Activated naive CD4-positive, alpha-beta T cell treated with anti-CD3 and anti-CD28 coated beads, Interleukin-2, amount 10 ng/mL, durations not matched to agents 7 days and 5 days (primary cell): ENCODE results near the gene PADI3.

Source experiments
- CTCF ChIA-PET: fragments of 350-600 bp; sonication (Branson Sonifier 250); formaldehyde crosslinking; loops from one replicate; lab custom pipeline; 2021; ENCODE audit warnings: antibody characterized with exemption; lab: Charles Lee
- DNase-seq: peaks from one replicate; pipeline ENCODE4 v3.0.0-alpha.2; 2020
- H3K27ac Mint-ChIP-seq: one replicate; pipeline ENCODE4 v1.8.0; 2021; ENCODE audit warnings: mild to moderate bottlenecking, moderate library complexity, mixed read lengths
- H3K27me3 Mint-ChIP-seq: one replicate; pipeline ENCODE4 v1.8.0; 2021; ENCODE audit warnings: mild to moderate bottlenecking, mixed read lengths
- H3K36me3 Mint-ChIP-seq: one replicate; pipeline ENCODE4 v1.8.0; 2021; ENCODE audit warnings: mixed read lengths
- H3K4me1 Mint-ChIP-seq: one replicate; pipeline ENCODE4 v1.8.0; 2021; ENCODE audit warnings: mixed read lengths
- H3K4me3 Mint-ChIP-seq: one replicate; pipeline ENCODE4 v1.8.0; 2021; ENCODE audit warnings: mild to moderate bottlenecking, moderate library complexity, mixed read lengths
- H3K9me3 Mint-ChIP-seq: one replicate; pipeline ENCODE4 v1.8.0; 2021; ENCODE audit warnings: mixed read lengths

PADI3 gene

DNA sequence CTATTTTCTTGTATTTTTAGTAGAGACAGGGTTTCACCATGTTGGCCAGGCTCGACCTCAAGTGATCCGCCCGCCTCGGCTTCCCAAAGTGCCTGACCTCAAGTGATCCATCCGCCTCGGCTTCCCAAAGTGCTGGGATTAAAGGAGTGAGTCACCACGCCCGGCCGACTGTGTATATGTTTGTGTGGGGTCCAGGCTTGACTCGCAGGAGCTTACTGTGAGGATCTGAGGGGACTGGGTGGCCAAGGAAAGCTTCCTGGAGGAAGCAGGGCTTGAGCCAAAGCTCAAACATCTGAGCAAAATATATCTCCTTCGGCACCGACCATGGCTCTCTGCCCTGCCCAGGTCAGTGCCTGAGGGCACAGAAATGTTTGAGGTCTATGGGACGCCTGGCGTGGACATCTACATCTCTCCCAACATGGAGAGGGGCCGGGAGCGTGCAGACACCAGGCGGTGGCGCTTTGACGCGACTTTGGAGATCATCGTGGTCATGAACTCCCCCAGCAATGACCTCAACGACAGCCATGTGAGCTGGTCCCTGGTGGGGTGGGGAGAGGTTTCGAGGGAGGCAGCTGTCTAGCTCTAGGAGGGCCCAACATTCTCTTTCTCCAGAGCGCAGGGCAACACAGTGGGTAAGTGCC, 10.5 kb downstream of the PADI3 start:
- Mint-ChIP-seq H3K27ac (no peak overlapping the region), H3K36me3 (no peaks in the 10 kb centered on the region), H3K9me3 (no peaks in the 10 kb centered on the region), H3K27me3 (peaks cover 6% of the 10 kb centered on the region), H3K4me3 (no peak overlapping the region), H3K4me1 (no peaks in the 10 kb centered on the region)
- DNase-seq = no peak
- CTCF ChIA-PET = no interaction called here

DNA sequence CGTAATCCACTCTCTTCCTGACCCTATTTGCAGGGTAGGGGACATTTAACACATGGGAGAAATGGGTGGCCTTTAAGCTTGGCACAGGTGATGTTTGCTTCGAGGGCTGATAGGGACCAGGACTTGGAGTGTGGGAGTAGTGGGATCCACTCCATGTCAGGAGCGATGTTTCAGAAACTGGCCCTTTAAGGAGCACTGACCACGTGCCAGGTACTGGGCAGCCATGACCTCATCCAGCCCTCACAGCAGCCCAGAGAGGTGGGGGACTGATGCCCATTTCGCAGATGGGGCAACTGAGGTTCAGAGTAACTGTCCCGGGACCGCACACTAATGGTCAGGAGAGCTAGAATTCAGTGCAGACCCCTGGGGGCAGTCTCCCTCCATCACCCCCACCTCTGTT, 11.4 kb downstream of the PADI3 start:
- no peaks in the 10 kb centered on the region for H3K4me1 Mint-ChIP-seq
- H3K36me3 Mint-ChIP-seq = no peaks in the 10 kb centered on the region
- no peaks in the 10 kb centered on the region for H3K9me3 Mint-ChIP-seq
- H3K27me3 Mint-ChIP-seq = peaks cover 6% of the 10 kb centered on the region
- H3K27ac Mint-ChIP-seq = no peak overlapping the region
- DNase-seq = no peak
- CTCF ChIA-PET = no interaction called here
- H3K4me3 Mint-ChIP-seq = no peak overlapping the region

DNA sequence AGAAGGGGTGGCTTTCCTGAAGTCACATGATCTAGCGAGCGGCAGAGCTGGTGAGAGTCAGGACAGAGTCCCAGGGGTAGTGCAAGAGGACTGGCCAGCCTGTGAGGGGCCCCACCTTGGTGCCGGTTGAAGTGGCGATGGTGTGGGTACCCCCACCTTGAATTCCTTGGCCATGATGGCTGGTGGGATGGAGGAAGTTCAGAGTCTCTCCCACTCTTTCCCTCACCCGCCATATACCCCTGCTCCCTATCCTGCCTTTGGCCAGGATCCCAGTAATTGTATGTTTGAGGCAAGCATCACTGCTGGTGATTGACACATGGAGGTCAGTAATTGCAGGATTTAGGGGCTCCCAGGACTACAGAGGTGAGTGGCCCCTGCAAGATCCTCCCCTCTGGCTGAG, 11.8 kb downstream of the PADI3 start:
- no peak overlapping the region for H3K27ac Mint-ChIP-seq
- no peaks in the 10 kb centered on the region for H3K4me1 Mint-ChIP-seq
- H3K36me3 Mint-ChIP-seq = no peaks in the 10 kb centered on the region
- H3K9me3 Mint-ChIP-seq = no peaks in the 10 kb centered on the region
- H3K27me3 Mint-ChIP-seq = peaks cover 6% of the 10 kb centered on the region
- H3K4me3 Mint-ChIP-seq = no peak overlapping the region
- CTCF ChIA-PET = no interaction called here
- no peak for DNase-seq

DNA sequence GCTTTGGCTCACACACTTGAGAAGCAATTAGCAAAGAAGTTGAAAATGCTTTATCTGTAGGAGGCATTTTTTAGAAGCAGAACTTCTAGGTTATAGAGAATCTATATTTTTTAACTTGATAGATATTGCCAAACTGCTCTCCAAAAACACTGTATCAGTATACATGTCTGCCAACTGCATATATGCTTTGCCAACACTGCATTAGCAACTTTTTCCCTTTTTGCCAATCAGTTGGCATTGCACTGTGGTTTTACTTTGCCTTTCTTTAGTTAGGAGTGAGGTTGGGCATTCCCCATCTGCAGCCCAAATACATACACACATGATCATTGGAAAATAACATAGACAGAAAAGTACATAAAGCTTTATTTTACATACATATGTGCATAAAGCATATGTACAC, 15.0 kb downstream of the PADI3 start:
- Mint-ChIP-seq H3K4me1 (no peaks in the 10 kb centered on the region), H3K4me3 (no peak overlapping the region), H3K9me3 (no peaks in the 10 kb centered on the region), H3K27ac (no peak overlapping the region), H3K36me3 (no peaks in the 10 kb centered on the region), H3K27me3 (peaks cover 3% of the 10 kb centered on the region)
- no peak for DNase-seq
- CTCF ChIA-PET = interaction anchor here (2.0 kb wide), 1 partner anchor 28 kb away, joined by 5 read pairs; no protein-coding TSS in a partner anchor

DNA sequence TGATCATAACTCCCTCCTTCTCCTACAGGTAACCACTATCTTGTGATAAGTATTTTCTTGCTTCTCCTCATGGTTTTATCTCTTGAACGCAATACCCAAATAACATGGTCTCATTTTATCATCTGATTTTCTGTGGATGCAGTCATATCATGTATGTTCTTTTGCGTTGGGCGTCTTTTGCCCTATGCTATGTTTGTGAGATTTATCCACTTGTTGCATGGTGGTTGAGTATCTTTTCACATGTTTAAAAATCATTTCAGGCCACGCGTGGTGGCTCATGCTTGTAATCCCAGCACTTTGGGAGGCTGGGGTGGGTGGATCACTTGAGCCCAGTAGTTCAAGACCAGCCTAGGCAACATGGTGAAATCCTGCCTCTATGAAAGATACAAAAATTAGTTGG, 15.6 kb downstream of the PADI3 start:
- Mint-ChIP-seq H3K36me3 (no peaks in the 10 kb centered on the region), H3K9me3 (no peaks in the 10 kb centered on the region), H3K27ac (no peak overlapping the region), H3K27me3 (peaks cover 3% of the 10 kb centered on the region), H3K4me3 (no peak overlapping the region), H3K4me1 (no peaks in the 10 kb centered on the region)
- DNase-seq = no peak
- CTCF ChIA-PET = no interaction called here

DNA sequence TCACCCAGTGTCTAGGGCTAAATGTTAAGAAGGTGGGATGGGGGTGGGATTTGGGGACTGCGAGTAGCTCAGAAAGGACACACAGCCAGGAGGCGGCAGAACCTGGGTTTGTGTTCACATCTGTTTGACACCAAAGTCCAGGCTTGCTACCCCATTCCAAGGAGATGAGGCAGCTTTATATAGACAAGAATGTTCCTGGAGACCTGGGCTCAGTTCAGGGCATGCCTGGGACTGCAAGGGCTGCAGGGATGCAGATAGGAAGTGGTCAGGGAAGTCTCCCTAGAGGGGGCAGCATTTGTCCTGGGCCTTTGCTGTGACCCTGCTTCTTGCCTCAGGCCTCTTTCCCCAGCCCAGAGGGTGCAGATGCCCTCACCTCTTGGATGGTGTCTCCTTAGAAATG, 16.3 kb downstream of the PADI3 start:
- Mint-ChIP-seq H3K36me3 (no peaks in the 10 kb centered on the region), H3K27ac (no peak overlapping the region), H3K9me3 (no peaks in the 10 kb centered on the region), H3K4me3 (no peak overlapping the region), H3K27me3 (peaks cover 3% of the 10 kb centered on the region), H3K4me1 (no peaks in the 10 kb centered on the region)
- no peak for DNase-seq
- CTCF ChIA-PET = no interaction called here

DNA sequence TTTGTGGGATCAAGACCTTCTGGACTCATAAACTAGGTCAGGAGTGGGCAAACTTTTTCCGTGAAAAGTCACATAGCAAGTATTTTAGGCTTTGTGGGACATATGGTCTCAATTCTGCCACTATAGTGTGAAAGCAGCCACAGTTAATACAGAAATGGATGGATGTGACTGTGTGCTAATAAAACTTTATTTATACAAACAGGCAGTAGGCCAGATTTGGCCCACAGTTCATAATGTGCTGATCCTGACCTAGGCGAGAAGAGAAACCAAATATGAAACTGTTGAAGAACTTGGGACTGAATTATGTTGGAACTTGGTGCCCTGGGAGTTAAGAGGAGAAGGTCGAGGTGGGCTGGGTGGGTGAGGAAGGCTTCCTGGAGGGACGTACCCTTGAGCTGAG, 17.1 kb downstream of the PADI3 start:
- H3K27me3 Mint-ChIP-seq = peaks cover 3% of the 10 kb centered on the region
- DNase-seq = no peak
- no peaks in the 10 kb centered on the region for H3K9me3 Mint-ChIP-seq
- H3K4me3 Mint-ChIP-seq = no peak overlapping the region
- CTCF ChIA-PET = no interaction called here
- no peak overlapping the region for H3K27ac Mint-ChIP-seq
- no peaks in the 10 kb centered on the region for H3K4me1 Mint-ChIP-seq
- H3K36me3 Mint-ChIP-seq = no peaks in the 10 kb centered on the region

DNA sequence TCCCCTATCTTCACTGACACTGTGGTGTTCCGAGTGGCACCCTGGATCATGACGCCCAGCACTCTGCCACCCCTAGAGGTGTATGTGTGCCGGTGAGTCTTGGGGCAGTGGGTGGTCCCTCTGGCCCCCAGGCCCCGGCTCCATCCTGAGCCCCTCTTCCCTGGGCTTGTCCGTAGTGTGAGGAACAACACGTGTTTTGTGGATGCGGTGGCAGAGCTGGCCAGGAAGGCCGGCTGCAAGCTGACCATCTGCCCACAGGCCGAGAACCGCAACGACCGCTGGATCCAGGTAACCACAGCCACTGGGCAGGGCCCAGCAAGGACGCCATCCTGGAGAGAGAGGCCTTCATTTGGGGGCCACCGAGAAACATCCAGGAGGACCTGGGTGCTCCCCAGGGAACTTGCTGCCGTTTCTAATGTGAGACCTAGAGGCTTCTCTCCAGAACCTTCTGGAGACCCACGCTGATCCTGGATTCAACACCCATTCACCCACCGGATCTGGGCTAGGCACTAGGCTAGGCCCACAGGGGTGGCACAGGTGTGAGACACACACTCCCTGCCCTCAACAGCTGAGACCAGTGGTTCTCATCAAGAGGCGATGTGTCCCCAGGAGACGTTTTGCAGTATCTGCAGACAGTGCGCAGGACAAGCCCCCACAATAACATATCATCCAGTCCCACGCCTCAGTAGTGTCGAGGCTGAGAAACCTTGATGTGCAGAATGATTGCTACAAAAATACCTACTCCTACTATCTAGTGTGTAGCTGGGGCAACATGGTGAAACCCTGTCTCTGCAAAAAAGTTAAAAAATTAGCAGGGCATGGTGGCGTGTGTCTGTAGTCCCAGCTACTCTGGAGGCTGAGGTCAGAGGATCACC, 22.2 kb downstream of the PADI3 start:
- Mint-ChIP-seq H3K9me3 (no peaks in the 10 kb centered on the region), H3K4me1 (no peaks in the 10 kb centered on the region), H3K36me3 (no peaks in the 10 kb centered on the region), H3K27ac (no peak overlapping the region), H3K27me3 (peaks cover 8% of the 10 kb centered on the region), H3K4me3 (no peak overlapping the region)
- CTCF ChIA-PET = interaction anchor here (1.2 to 1.9 kb wide), 2 partner anchors 10 to 196 kb away, joined by 3 to 4 read pairs; no protein-coding TSS in a partner anchor
- no peak for DNase-seq

DNA sequence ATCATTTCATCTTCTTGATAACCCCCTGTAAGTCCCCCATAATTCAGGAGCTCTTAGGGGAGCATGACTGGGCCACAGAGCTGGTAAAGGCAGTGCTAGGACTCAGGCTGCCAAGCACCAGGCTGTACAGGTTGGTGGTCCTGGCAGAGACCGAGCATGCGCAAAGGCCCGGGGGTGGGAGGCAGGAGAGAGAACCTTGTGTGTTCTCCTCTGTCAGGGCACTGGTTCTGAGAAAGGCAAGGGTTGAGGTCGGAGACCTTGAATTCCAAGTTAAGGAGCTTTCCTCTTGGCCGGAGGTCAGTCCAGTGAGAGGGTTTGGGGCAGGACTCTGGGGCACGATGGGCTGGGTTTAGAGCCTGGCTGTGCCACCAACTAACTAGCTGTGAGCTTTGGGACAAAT, 23.2 kb downstream of the PADI3 start:
- H3K9me3 Mint-ChIP-seq = no peaks in the 10 kb centered on the region
- no peak overlapping the region for H3K27ac Mint-ChIP-seq
- no peaks in the 10 kb centered on the region for H3K36me3 Mint-ChIP-seq
- H3K4me1 Mint-ChIP-seq = no peaks in the 10 kb centered on the region
- CTCF ChIA-PET = interaction anchor here (1.2 to 1.9 kb wide), 2 partner anchors 9 to 197 kb away, joined by 3 to 4 read pairs; no protein-coding TSS in a partner anchor
- no peak overlapping the region for H3K4me3 Mint-ChIP-seq
- no peak for DNase-seq
- peaks cover 14% of the 10 kb centered on the region for H3K27me3 Mint-ChIP-seq

DNA sequence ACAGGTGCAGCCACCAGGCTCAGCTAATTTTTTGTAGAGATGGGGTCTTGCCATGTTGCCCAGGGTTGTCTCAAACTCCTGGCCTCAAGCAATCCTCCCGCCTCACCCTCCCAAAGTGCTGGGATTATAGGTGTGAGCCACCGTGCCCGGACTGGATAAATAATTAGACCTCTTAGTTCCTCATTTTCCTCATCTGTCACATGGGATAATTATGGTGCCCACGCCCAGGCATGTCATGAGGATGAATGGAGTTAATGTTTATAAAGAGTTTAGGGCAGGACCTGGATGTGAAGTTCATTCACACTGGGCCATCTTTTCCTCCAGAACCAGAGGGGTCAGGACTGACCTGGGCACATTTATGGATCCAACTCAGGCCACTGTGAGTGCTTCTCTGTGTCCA, 23.7 kb downstream of the PADI3 start:
- Mint-ChIP-seq H3K9me3 (no peaks in the 10 kb centered on the region), H3K27me3 (peaks cover 17% of the 10 kb centered on the region), H3K4me1 (no peaks in the 10 kb centered on the region), H3K36me3 (no peaks in the 10 kb centered on the region), H3K4me3 (no peak overlapping the region), H3K27ac (no peak overlapping the region)
- CTCF ChIA-PET = interaction anchor here (1.2 to 2.5 kb wide), 3 partner anchors 8 to 197 kb away, joined by 3 to 9 read pairs (median 4); no protein-coding TSS in a partner anchor
- DNase-seq = no peak

DNA sequence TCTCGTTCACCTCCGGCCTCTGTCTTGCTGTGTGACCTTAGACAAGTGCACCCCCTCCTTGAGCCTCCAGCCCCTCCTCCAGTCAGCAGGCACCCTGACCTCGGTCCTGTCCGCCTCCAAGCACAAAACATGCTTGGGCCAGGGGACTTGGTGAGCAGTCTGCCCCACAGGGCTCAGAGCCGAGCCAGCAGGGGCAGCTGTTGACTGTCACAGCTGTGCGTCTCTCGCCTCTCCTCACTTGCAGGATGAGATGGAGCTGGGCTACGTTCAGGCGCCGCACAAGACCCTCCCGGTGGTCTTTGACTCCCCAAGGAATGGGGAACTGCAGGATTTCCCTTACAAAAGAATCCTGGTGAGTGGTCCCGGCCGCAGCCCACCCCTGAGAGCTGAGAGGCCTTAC, 24.2 kb downstream of the PADI3 start:
- Mint-ChIP-seq H3K27me3 (peaks cover 18% of the 10 kb centered on the region), H3K36me3 (no peaks in the 10 kb centered on the region), H3K4me3 (no peak overlapping the region), H3K9me3 (no peaks in the 10 kb centered on the region), H3K27ac (no peak overlapping the region), H3K4me1 (no peaks in the 10 kb centered on the region)
- DNase-seq = no peak
- CTCF ChIA-PET = interaction anchor here (1.0 to 2.5 kb wide), 5 partner anchors 11 to 152 kb away, joined by 3 to 9 read pairs (median 5); no protein-coding TSS in a partner anchor

DNA sequence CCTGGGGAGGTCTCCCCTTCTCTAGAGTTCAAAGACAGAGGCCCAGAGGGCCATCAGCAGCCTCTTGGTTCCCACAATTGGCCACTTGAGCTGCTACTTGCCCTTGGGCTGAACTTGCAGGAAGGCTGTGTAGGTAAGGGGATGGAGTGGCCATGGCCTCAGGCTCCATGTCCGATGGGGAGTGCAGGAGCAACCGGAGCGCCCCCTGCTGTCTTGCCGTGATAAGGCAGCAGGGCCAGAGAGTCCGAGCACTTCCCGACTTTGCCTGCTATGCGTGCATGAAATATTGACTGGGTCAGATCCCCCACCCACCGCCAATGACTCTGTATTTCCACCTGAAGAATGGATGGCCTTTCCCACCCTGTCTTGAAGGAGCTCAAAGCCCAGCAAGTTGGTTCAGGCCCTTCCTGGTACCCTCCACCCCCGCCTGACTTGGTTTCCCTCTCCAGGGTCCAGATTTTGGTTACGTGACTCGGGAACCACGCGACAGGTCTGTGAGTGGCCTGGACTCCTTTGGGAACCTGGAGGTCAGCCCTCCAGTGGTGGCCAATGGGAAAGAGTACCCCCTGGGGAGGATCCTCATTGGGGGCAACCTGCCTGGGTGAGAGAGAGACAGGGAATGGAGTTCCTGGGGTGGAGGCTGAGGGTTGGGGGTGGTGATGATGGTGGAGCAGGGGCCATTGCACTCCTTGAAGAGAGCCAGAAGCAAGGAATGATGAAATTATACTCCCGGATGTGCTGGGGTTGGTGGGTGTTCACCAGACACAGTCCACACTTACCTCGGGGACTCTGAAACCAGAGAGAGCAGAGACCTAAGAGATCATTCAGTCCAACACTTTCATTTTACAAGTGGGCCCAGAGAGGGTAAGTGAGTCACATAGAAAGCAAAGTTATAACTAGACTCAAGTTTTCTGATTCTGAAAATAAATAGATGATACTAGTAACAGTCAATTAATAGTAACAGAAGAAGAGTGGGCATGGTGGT, 25.6 kb downstream of the PADI3 start:
- peak; percentile 54 for DNase-seq
- H3K4me3 Mint-ChIP-seq = no peak overlapping the region
- no peaks in the 10 kb centered on the region for H3K9me3 Mint-ChIP-seq
- peaks cover 18% of the 10 kb centered on the region for H3K27me3 Mint-ChIP-seq
- H3K36me3 Mint-ChIP-seq = no peaks in the 10 kb centered on the region
- H3K4me1 Mint-ChIP-seq = no peaks in the 10 kb centered on the region
- CTCF ChIA-PET = interaction anchor here (1.0 to 2.5 kb wide), 6 partner anchors 10 to 323 kb away, joined by 3 to 9 read pairs (median 4); no protein-coding TSS in a partner anchor
- no peak overlapping the region for H3K27ac Mint-ChIP-seq

DNA sequence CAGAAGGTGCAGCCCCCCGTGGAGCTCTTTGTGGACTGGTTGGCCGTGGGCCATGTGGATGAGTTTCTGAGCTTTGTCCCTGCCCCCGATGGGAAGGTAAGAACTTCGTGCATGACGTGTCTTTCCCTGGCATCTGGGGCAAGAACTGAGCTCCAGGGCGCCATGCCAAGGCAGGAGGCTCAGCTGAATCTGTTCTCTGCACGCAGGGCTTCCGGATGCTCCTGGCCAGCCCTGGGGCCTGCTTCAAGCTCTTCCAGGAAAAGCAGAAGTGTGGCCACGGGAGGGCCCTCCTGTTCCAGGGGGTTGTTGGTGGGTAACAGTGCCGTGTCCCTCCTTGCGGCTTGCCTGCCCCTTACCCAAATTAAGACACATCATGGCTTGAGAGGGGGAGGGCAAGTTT, 27.7 kb downstream of the PADI3 start:
- Mint-ChIP-seq H3K4me1 (no peaks in the 10 kb centered on the region), H3K4me3 (no peak overlapping the region), H3K27ac (no peak overlapping the region), H3K36me3 (no peaks in the 10 kb centered on the region), H3K27me3 (peaks cover 34% of the 10 kb centered on the region), H3K9me3 (no peaks in the 10 kb centered on the region)
- CTCF ChIA-PET = interaction anchor here (1.9 kb wide), 1 partner anchor 9 kb away, joined by 4 read pairs; no protein-coding TSS in a partner anchor
- no peak for DNase-seq
